HepG2 (cell line): ENCODE data around the gene RPRD2. TPM values are rescaled to one million over a fixed set of nuclear protein-coding genes. Genes with fewer than 3 reads are reported as not detected.
A peak's percentile ranks its signal among the peaks of the same experiment; 100 is the strongest.

Source experiments
- AKAP8 ChIP-seq: sonication (generic); formaldehyde crosslinking; IDR thresholded peaks from 2 replicates; pipeline ENCODE4 v1.5.1; 2020; ENCODE audit warnings: mild to moderate bottlenecking, missing genetic modification reagents
- IRX3 ChIP-seq: sonication (generic); formaldehyde crosslinking; IDR thresholded peaks from 2 replicates; pipeline ENCODE4 v1.8.1; 2023; ENCODE audit warnings: mild to moderate bottlenecking, low read depth, missing genetic modification reagents, borderline replicate concordance
- KLF11 ChIP-seq: IDR thresholded peaks from 2 replicates; pipeline ENCODE4 v1.6.1; 2016; ENCODE audit warnings: missing compliant biosample characterization
- NAIF1 ChIP-seq: sonication (generic); formaldehyde crosslinking; IDR thresholded peaks from 2 replicates; pipeline ENCODE4 v1.5.0; 2020; ENCODE audit warnings: mild to moderate bottlenecking, missing genetic modification reagents, borderline replicate concordance
- NFRKB ChIP-seq: fragments of 450-650 bp; IDR thresholded peaks from 2 replicates; pipeline ENCODE4 v1.6.1; 2017
- NFYB ChIP-seq: sonication (generic); formaldehyde crosslinking; IDR thresholded peaks from 2 replicates; pipeline ENCODE4 v1.4.0; 2020; ENCODE audit warnings: missing genetic modification reagents
- SNAPC4 ChIP-seq: sonication (generic); formaldehyde crosslinking; IDR thresholded peaks from 2 replicates; pipeline ENCODE4 v1.4.0; 2020; ENCODE audit warnings: mild to moderate bottlenecking, missing genetic modification reagents
- ZNF20 ChIP-seq: sonication (generic); formaldehyde crosslinking; IDR thresholded peaks from 2 replicates; pipeline ENCODE4 v1.4.0; 2020; ENCODE audit warnings: mild to moderate bottlenecking, moderate library complexity, missing genetic modification reagents
- ZNF703 ChIP-seq: sonication (generic); formaldehyde crosslinking; IDR thresholded peaks from 2 replicates; pipeline ENCODE4 v1.5.1; 2020; ENCODE audit warnings: missing genetic modification reagents, mild to moderate bottlenecking, moderate library complexity, borderline replicate concordance
- polyA plus RNA-seq, 8 experiments: library from polyadenylated mRNA; depleted of rRNA in 3 of 8; stranded (reverse) in 7 of 8; unstranded in 1 of 8; fragments of >200 nt; fragmentation: Illumina TruSeq in 4 of 8; extraction: Trizol in 4 of 8; gene quantifications; 2 replicates each; pipeline versions ENCODE4 v1.2.1 to v1.2.3, GENCODE V29; 2011 to 2016; ENCODE audit warnings: low read depth in 4 of 8, missing spikeins in 1 of 8, mixed read lengths in 1 of 8; ENCODE audit not compliant: insufficient read depth in 1 of 8
- total RNA-seq, 5 experiments: library from RNA; depleted of rRNA; stranded (reverse); fragments of >200 nt; fragmentation: Illumina TruSeq; extraction: Trizol; gene quantifications; 2 replicates each; pipeline ENCODE4 v1.2.3, GENCODE V29; 2016; ENCODE audit warnings: low read depth in 1 of 5
- TF ChIP-seq, protein P1 (sequence below): sonication (generic); formaldehyde crosslinking; IDR thresholded peaks from 2 replicates; pipeline ENCODE4 v1.4.0; 2020; ENCODE audit warnings: missing genetic modification reagents
- TF ChIP-seq, protein P2 (sequence below): sonication (generic); formaldehyde crosslinking; conservative IDR thresholded peaks from 2 replicates; pipeline ENCODE4 v1.8.0; 2022; ENCODE audit warnings: mild to moderate bottlenecking, moderate library complexity, missing genetic modification reagents
- TF ChIP-seq, protein P3 (sequence below): sonication (generic); formaldehyde crosslinking; IDR thresholded peaks from 2 replicates; pipeline ENCODE4 v1.4.0; 2020; ENCODE audit warnings: mild to moderate bottlenecking, missing genetic modification reagents, borderline replicate concordance
- TF ChIP-seq, protein P4 (sequence below): sonication (generic); formaldehyde crosslinking; IDR thresholded peaks from 2 replicates; pipeline ENCODE4 v1.8.0; 2022; ENCODE audit warnings: missing genetic modification reagents, mild to moderate bottlenecking, inconsistent platforms, borderline replicate concordance

RPRD2 gene
- total and polyA plus RNA-seq, 2 of the 13 experiments (the other 11 are each of a cell fraction or from before 2014, with no cell fraction given), result 8.0 to 8.9 TPM

DNA sequence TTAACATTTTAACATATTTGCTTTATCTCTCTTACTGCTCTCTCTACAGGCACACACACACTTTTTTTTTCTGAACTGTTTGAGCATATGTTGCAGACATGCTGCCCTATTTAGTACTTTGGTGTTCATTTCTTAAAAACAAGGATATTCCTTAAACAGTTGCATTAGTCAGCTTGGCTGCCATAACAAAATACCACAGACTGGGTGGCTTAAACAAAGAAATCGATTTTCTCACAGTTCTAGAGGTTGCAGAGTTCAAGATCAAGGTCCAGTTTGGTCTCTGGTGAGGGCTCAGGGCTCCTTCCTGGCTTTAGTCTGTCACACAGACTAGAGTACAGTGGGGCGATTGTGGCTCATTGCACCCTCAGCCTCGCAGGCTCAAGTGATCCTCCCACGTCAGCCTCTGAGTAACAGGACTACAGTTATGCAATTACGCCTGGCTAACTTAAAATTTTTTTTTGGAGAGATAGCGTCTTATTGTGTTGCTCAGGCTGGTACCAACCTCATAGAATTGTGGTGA lies 46.7 kb downstream of the RPRD2 start (continued):
- TF ChIP-seq, protein P1, sequence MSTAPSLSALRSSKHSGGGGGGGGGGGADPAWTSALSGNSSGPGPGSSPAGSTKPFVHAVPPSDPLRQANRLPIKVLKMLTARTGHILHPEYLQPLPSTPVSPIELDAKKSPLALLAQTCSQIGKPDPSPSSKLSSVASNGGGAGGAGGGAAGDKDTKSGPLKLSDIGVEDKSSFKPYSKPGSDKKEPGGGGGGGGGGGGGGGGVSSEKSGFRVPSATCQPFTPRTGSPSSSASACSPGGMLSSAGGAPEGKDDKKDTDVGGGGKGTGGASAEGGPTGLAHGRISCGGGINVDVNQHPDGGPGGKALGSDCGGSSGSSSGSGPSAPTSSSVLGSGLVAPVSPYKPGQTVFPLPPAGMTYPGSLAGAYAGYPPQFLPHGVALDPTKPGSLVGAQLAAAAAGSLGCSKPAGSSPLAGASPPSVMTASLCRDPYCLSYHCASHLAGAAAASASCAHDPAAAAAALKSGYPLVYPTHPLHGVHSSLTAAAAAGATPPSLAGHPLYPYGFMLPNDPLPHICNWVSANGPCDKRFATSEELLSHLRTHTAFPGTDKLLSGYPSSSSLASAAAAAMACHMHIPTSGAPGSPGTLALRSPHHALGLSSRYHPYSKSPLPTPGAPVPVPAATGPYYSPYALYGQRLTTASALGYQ (CRISPR knock-in tag), result peak; percentile 92
- TF ChIP-seq ZNF20 (CRISPR knock-in tag) (no peak), IRX3 (CRISPR knock-in tag) (no peak), SNAPC4 (CRISPR knock-in tag) (peak; percentile 50; the same call in 1 of the 2 replicates), NAIF1 (CRISPR knock-in tag) (no peak), KLF11 (CRISPR knock-in tag) (0 out of 2 replicates have a peak, but pooled peaks have one; percentile 61), ZNF703 (CRISPR knock-in tag) (no peak), NFYB (no peak), NFRKB (no peak), AKAP8 (CRISPR knock-in tag) (no peak)
- TF ChIP-seq, protein P2, sequence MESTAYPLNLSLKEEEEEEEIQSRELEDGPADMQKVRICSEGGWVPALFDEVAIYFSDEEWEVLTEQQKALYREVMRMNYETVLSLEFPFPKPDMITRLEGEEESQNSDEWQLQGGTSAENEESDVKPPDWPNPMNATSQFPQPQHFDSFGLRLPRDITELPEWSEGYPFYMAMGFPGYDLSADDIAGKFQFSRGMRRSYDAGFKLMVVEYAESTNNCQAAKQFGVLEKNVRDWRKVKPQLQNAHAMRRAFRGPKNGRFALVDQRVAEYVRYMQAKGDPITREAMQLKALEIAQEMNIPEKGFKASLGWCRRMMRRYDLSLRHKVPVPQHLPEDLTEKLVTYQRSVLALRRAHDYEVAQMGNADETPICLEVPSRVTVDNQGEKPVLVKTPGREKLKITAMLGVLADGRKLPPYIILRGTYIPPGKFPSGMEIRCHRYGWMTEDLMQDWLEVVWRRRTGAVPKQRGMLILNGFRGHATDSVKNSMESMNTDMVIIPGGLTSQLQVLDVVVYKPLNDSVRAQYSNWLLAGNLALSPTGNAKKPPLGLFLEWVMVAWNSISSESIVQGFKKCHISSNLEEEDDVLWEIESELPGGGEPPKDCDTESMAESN (CRISPR knock-in tag), result no peak
- TF ChIP-seq, protein P3, sequence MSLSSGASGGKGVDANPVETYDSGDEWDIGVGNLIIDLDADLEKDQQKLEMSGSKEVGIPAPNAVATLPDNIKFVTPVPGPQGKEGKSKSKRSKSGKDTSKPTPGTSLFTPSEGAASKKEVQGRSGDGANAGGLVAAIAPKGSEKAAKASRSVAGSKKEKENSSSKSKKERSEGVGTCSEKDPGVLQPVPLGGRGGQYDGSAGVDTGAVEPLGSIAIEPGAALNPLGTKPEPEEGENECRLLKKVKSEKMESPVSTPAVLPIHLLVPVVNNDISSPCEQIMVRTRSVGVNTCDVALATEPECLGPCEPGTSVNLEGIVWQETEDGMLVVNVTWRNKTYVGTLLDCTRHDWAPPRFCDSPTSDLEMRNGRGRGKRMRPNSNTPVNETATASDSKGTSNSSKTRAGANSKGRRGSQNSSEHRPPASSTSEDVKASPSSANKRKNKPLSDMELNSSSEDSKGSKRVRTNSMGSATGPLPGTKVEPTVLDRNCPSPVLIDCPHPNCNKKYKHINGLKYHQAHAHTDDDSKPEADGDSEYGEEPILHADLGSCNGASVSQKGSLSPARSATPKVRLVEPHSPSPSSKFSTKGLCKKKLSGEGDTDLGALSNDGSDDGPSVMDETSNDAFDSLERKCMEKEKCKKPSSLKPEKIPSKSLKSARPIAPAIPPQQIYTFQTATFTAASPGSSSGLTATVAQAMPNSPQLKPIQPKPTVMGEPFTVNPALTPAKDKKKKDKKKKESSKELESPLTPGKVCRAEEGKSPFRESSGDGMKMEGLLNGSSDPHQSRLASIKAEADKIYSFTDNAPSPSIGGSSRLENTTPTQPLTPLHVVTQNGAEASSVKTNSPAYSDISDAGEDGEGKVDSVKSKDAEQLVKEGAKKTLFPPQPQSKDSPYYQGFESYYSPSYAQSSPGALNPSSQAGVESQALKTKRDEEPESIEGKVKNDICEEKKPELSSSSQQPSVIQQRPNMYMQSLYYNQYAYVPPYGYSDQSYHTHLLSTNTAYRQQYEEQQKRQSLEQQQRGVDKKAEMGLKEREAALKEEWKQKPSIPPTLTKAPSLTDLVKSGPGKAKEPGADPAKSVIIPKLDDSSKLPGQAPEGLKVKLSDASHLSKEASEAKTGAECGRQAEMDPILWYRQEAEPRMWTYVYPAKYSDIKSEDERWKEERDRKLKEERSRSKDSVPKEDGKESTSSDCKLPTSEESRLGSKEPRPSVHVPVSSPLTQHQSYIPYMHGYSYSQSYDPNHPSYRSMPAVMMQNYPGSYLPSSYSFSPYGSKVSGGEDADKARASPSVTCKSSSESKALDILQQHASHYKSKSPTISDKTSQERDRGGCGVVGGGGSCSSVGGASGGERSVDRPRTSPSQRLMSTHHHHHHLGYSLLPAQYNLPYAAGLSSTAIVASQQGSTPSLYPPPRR (CRISPR knock-in tag), result peak; percentile 80
- TF ChIP-seq, protein P4, sequence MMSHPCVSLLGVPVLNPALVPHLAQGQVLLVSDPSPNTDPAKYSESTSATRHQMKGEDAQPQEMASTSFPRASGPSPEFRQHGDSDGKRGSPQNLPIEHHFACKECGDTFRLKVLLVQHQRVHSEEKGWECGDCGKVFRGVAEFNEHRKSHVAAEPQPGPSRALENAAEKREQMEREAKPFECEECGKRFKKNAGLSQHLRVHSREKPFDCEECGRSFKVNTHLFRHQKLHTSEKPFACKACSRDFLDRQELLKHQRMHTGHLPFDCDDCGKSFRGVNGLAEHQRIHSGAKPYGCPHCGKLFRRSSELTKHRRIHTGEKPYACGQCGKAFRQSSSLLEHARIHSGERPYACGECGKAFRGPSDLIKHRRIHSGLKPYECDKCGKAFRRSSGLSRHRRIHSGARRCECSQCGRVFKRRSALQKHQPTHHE, result peak; percentile 74; the same call in 1 of the 2 replicates
